PC-9 (cell line): Measurements from ENCODE around the gene JAML. TPM values are rescaled to one million over a fixed set of nuclear protein-coding genes. Genes with fewer than 3 reads are reported as not detected.

Experiments
- BruUV-seq: library from RNA; stranded (reverse); fragments of 400-500 nt; replicated peaks from 2 replicates; lab custom pipeline; 2021; lab: Mats Ljungman, UMichigan
- CTCF ChIA-PET: fragments of 300-600 bp; sonication (Branson Sonifier 250); formaldehyde crosslinking; loops from one replicate; lab custom pipeline; 2022; ENCODE audit warnings: antibody characterized with exemption; lab: Charles Lee
- POLR2A ChIA-PET: fragments of 300-600 bp; sonication (Branson Sonifier 250); formaldehyde crosslinking; loops from one replicate; lab custom pipeline; 2022; ENCODE audit warnings: antibody characterized with exemption; ENCODE audit not compliant: unreplicated experiment; lab: Charles Lee
- DNase-seq, 2 experiments: peaks; one replicate each; pipeline versions ENCODE4 v3.0.0 to v3.0.0-alpha.2; 2015 to 2022; ENCODE audit warnings: mixed read lengths in 1 of 2
- H2AFZ ChIP-seq: fragments of 200-600 bp; sonication (generic); 2 replicates; pipeline ENCODE4 v1.8.1; 2017; ENCODE audit warnings: antibody characterized with exemption
- H3F3A ChIP-seq: fragments of 200-600 bp; sonication (generic); 2 replicates; pipeline ENCODE4 v1.8.1; 2017; ENCODE audit warnings: antibody characterized with exemption, mild to moderate bottlenecking, low read depth; ENCODE audit not compliant: insufficient read depth
- H3K27ac ChIP-seq: fragments of 200-600 bp; sonication (generic); 2 replicates; pipeline ENCODE4 v1.6.1; 2016; ENCODE audit warnings: mixed run types
- H3K27me3 ChIP-seq: fragments of 200-600 bp; sonication (generic); 2 replicates; pipeline ENCODE4 v1.6.1; 2016; ENCODE audit warnings: low read depth, mixed run types; ENCODE audit not compliant: insufficient read depth
- H3K36me3 ChIP-seq: fragments of 200-600 bp; sonication (generic); 2 replicates; pipeline ENCODE4 v1.6.1; 2016; ENCODE audit warnings: low read depth, mixed run types
- H3K4me1 ChIP-seq: fragments of 200-600 bp; sonication (generic); replicated peaks from 2 replicates; pipeline ENCODE4 v1.6.1; 2016; ENCODE audit warnings: mixed run types; ENCODE audit not compliant: insufficient read depth
- H3K4me2 ChIP-seq: fragments of 200-600 bp; sonication (generic); 2 replicates; pipeline ENCODE4 v1.6.1; 2017; ENCODE audit warnings: mixed run types
- H3K4me3 ChIP-seq: fragments of 200-600 bp; sonication (generic); 2 replicates; pipeline ENCODE4 v1.6.1; 2016; ENCODE audit warnings: mixed run types
- H3K79me2 ChIP-seq: fragments of 200-600 bp; sonication (generic); 2 replicates; pipeline ENCODE4 v1.6.1; 2017; ENCODE audit warnings: low read depth, mixed run types
- H3K9me2 ChIP-seq: fragments of 200-600 bp; sonication (generic); 2 replicates; pipeline ENCODE4 v1.8.1; 2017; ENCODE audit warnings: mild to moderate bottlenecking; ENCODE audit not compliant: insufficient read depth
- H3K9me3 ChIP-seq: fragments of 200-600 bp; sonication (generic); 2 replicates; pipeline ENCODE4 v1.8.1; 2016; ENCODE audit warnings: low read depth; ENCODE audit not compliant: insufficient read depth
- H4K20me1 ChIP-seq: fragments of 200-600 bp; sonication (generic); 2 replicates; pipeline ENCODE4 v1.8.1; 2017; ENCODE audit not compliant: insufficient read depth
- EZH2 ChIP-seq: fragments of 200-600 bp; sonication (generic); IDR thresholded peaks from 2 replicates; pipeline ENCODE4 v1.8.0; 2017; ENCODE audit warnings: antibody characterized with exemption, low read depth
- intact Hi-C: fragments of 100-400 bp; cut with micrococcal nuclease; formaldehyde crosslinking; loops from one replicate; pipeline ENCODE4 v1.10.0; 2022; ENCODE audit not compliant: unreplicated experiment
- total RNA-seq: library from RNA; stranded (reverse); gene quantifications from 2 replicates; pipeline ENCODE4 v1.2.3, GENCODE V29; 2021
- TF ChIP-seq, protein P1 (sequence below): fragments of 200-600 bp; sonication (generic); conservative IDR thresholded peaks from 2 replicates; pipeline ENCODE4 v1.6.1; 2017; ENCODE audit warnings: mixed run types, antibody characterized with exemption, mild to moderate bottlenecking, moderate library complexity

The JAML gene
- total RNA-seq, 1 experiment from 2014 or later = not detected

DNA sequence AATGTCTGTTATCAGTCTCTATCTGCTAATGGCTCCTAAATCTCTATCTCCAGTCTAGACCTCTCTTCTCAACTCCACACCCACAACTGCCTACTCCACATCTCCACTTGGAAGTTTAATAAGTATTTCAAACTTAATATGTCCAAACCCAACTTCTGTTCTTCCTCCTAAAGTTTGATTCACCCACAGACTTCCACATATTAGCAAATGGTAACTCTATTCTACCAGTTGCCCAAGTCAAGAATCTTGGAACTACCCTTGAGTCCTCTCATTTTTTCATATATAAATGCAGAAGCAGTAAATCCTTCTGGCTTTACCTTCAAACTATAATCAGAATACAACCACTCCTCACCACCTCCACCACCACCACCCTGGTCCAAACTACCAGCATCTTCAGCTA, 6.7 kb upstream of the JAML start:
- no peak for TF ChIP-seq EZH2
- TF ChIP-seq, protein P1, sequence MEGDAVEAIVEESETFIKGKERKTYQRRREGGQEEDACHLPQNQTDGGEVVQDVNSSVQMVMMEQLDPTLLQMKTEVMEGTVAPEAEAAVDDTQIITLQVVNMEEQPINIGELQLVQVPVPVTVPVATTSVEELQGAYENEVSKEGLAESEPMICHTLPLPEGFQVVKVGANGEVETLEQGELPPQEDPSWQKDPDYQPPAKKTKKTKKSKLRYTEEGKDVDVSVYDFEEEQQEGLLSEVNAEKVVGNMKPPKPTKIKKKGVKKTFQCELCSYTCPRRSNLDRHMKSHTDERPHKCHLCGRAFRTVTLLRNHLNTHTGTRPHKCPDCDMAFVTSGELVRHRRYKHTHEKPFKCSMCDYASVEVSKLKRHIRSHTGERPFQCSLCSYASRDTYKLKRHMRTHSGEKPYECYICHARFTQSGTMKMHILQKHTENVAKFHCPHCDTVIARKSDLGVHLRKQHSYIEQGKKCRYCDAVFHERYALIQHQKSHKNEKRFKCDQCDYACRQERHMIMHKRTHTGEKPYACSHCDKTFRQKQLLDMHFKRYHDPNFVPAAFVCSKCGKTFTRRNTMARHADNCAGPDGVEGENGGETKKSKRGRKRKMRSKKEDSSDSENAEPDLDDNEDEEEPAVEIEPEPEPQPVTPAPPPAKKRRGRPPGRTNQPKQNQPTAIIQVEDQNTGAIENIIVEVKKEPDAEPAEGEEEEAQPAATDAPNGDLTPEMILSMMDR = no peak
- Histone ChIP-seq H3K9me2 (no peaks in the 10 kb centered on the region), H3K4me2 (no peak overlapping the region), H3K36me3 (peaks cover 19% of the 10 kb centered on the region), H3K9me3 (no peaks in the 10 kb centered on the region), H3K4me1 (peaks cover 30% of the 10 kb centered on the region), H3K27me3 (no peaks in the 10 kb centered on the region), H3K27ac (no peak overlapping the region), H2AFZ (no peak overlapping the region), H3K4me3 (no peak overlapping the region), H3F3A (peaks cover 24% of the 10 kb centered on the region), H4K20me1 (no peaks in the 10 kb centered on the region), H3K79me2 (no peaks in the 10 kb centered on the region)
- intact Hi-C loops = no loop called here
- no peak for DNase-seq
- no TSS peak for BruUV-seq
- ChIA-PET CTCF (no interaction called here), POLR2A (no interaction called here)

DNA sequence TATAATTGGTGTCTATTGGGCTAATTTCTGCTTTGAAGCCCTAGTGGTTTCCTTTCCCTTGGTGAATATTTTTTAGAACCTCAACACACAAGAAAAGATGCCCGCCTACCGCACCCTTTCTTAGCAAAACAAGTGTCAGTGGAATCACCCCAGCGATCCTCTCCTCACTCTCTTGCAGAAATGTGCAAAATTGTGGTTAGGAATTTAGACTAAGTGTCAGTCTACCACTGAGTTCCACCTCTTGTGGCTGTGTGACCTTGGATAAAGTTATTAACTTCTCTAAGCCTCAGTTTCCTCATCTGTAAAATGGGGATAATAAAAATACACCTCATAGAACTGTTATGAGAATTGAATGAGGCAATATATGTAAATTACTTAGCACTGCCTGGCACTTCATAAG, 5.3 kb upstream of the JAML start:
- Histone ChIP-seq H3F3A (peaks cover 24% of the 10 kb centered on the region), H2AFZ (no peak overlapping the region), H3K27ac (no peak overlapping the region), H3K9me2 (no peaks in the 10 kb centered on the region), H3K4me1 (peaks cover 30% of the 10 kb centered on the region), H3K4me2 (no peak overlapping the region), H3K9me3 (no peaks in the 10 kb centered on the region), H4K20me1 (no peaks in the 10 kb centered on the region), H3K79me2 (no peaks in the 10 kb centered on the region), H3K4me3 (no peak overlapping the region), H3K27me3 (no peaks in the 10 kb centered on the region), H3K36me3 (peaks cover 19% of the 10 kb centered on the region)
- TF ChIP-seq EZH2 = no peak
- TF ChIP-seq, protein P1 = no peak
- DNase-seq = no peak
- CTCF ChIA-PET = no interaction called here
- BruUV-seq = no TSS peak
- intact Hi-C loops = no loop called here
- POLR2A ChIA-PET = no interaction called here

DNA sequence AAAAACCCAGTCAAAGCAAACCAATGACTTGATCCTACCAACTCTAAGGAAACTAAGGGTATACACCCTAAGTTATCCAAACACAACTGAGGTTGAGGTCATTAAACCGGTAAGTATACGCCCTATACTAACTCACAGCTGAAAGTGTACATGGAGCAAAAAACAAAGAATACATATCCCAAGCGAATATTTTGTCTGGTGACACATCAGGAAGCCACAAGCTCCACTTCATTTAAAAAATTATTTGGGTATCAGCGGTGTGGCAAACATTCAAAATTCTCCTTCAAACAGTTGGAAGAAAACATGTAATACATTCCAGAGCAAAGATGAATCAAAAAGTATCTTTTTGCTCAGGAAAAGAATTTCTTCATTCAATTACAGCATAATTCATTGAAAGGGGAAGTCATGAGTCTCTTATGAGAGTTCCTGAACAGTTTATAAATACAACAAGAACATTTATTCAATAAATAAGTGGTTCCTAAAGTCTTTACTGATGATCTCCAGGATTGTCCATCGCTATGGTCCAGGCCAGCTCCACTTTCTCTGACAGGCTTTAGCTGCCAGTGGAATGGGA, 4.5 kb upstream of the JAML start:
- TF ChIP-seq, protein P1 = no peak
- TF ChIP-seq EZH2 = no peak
- peaks cover 24% of the 10 kb centered on the region for H3K4me1 ChIP-seq
- no peaks in the 10 kb centered on the region for H3K9me2 ChIP-seq
- no peaks in the 10 kb centered on the region for H3K27me3 ChIP-seq
- H3K9me3 ChIP-seq = no peaks in the 10 kb centered on the region
- no peak overlapping the region for H3K4me2 ChIP-seq
- no peak for DNase-seq
- no peak overlapping the region for H2AFZ ChIP-seq
- BruUV-seq = no TSS peak
- H3K4me3 ChIP-seq = no peak overlapping the region
- H3K79me2 ChIP-seq = no peaks in the 10 kb centered on the region
- intact Hi-C loops = no loop called here
- H3F3A ChIP-seq = peaks cover 19% of the 10 kb centered on the region
- ChIA-PET POLR2A (no interaction called here), CTCF (no interaction called here)
- H3K36me3 ChIP-seq = peaks cover 19% of the 10 kb centered on the region
- H4K20me1 ChIP-seq = no peaks in the 10 kb centered on the region
- H3K27ac ChIP-seq = no peak overlapping the region
